ENCODE measurements around the gene SYCE3. TPM values are rescaled to one million over a fixed set of nuclear protein-coding genes. Genes with fewer than 3 reads are reported as not detected.

SYCE3 gene
- total and polyA plus RNA-seq, 9 of the 15 experiments (the other 6 are each of a cell fraction or from before 2014, with no cell fraction given): 0.56 TPM; not detected in 8

DNA sequence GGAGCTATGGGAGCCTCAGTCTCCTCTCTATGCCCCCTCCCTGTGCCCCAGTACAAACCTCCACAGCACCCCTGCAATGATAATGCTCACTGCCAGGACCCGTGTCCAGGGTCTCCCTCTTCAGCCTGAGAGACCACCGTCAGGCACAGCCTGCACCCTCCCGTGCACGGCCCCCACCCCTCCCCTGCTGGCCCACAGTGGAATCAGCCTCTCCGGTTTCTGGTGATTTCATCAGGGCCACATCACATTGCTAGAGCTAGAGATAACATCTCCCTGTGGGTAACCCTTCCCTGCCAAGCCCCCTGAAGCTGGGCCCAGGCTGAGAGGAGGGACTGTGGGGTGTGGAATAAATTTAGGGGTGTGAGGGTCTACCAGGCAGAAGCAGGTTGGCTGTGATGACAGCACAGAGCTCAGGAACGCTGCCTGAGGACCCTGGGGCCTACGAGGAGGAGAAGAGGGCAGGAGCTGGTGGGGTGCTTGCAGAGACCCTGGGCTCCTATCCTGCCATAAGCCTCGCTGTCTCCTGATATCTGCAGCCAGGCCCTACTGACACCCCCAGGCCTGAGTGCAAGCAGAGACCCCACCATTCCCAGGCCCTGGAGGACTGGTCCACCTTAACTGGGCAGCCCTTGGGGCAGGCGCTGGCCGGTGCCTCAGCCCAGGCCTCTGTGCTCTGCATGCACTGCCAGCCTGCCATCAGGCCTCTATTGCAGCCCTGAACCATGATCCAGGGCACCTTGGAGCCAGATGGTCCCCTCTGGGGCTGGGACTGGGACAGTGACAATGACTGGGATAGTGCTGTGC lies 17.0 kb downstream of the SYCE3 start, which contains the start of gene KLHDC7B (continued):
- TF ChIP-seq MAZ (CRISPR knock-in tag; conservative IDR thresholded peaks at IDR 0.05 in 1 of 2, IDR thresholded peaks at IDR 0.05 in 1 of 2) (peak; percentile 62 to 91; a peak in 3 of 4 replicates), ZNF589 (CRISPR knock-in tag; IDR thresholded peaks at IDR 0.05; ENCODE audit: low read depth) (peak; percentile 78), SAP30 (IDR thresholded peaks at IDR 0.05; ENCODE audit: borderline replicate concordance, insufficient read depth, low read depth, low read length, poor library complexity, severe bottlenecking) (no peak), TSC22D4 (tag; IDR thresholded peaks at IDR 0.05) (no peak), PTRF (tag; IDR thresholded peaks at IDR 0.05) (no peak), CEBPB (tag; IDR thresholded peaks at IDR 0.05) (no peak), ZNF57 (CRISPR knock-in tag; IDR thresholded peaks at IDR 0.05) (no peak), ZNF444 (CRISPR knock-in tag; IDR thresholded peaks at IDR 0.05) (no peak), U2AF2 (optimal IDR thresholded peaks at IDR 0.05; ENCODE audit: low read depth, low read length) (no peak), RBM25 (IDR thresholded peaks at IDR 0.05; ENCODE audit: low read depth, low read length, severe bottlenecking) (no peak), CTBP1 (IDR thresholded peaks at IDR 0.05; ENCODE audit: borderline replicate concordance) (0 out of 2 replicates have a peak, but pooled peaks have one; percentile 29), FOXJ3 (CRISPR knock-in tag; IDR thresholded peaks at IDR 0.05) (no peak), ETS2 (tag; IDR thresholded peaks at IDR 0.05; ENCODE audit: borderline replicate concordance, poor library complexity, severe bottlenecking) (no peak), NFRKB (IDR thresholded peaks at IDR 0.05; ENCODE audit: low read depth) (peak; percentile 63; the same call in 1 of the 2 replicates), MTF1 (CRISPR knock-in tag; IDR thresholded peaks at IDR 0.05; ENCODE audit: borderline replicate concordance) (no peak), ARID3B (CRISPR knock-in tag; IDR thresholded peaks at IDR 0.05; ENCODE audit: borderline replicate concordance) (no peak), ZNF695 (CRISPR knock-in tag; IDR thresholded peaks at IDR 0.05) (no peak), JUN (IDR thresholded peaks at IDR 0.05; ENCODE audit: borderline replicate concordance, low read depth, low read length) (peak; percentile 35; the same call in 1 of the 2 replicates), JUN (CRISPR knock-in tag; IDR thresholded peaks at IDR 0.05; ENCODE audit: borderline replicate concordance) (no peak)
- TF ChIP-seq, protein P1, sequence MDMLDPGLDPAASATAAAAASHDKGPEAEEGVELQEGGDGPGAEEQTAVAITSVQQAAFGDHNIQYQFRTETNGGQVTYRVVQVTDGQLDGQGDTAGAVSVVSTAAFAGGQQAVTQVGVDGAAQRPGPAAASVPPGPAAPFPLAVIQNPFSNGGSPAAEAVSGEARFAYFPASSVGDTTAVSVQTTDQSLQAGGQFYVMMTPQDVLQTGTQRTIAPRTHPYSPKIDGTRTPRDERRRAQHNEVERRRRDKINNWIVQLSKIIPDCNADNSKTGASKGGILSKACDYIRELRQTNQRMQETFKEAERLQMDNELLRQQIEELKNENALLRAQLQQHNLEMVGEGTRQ (CRISPR knock-in tag; IDR thresholded peaks at IDR 0.05): no peak
- TF ChIP-seq, protein P2, sequence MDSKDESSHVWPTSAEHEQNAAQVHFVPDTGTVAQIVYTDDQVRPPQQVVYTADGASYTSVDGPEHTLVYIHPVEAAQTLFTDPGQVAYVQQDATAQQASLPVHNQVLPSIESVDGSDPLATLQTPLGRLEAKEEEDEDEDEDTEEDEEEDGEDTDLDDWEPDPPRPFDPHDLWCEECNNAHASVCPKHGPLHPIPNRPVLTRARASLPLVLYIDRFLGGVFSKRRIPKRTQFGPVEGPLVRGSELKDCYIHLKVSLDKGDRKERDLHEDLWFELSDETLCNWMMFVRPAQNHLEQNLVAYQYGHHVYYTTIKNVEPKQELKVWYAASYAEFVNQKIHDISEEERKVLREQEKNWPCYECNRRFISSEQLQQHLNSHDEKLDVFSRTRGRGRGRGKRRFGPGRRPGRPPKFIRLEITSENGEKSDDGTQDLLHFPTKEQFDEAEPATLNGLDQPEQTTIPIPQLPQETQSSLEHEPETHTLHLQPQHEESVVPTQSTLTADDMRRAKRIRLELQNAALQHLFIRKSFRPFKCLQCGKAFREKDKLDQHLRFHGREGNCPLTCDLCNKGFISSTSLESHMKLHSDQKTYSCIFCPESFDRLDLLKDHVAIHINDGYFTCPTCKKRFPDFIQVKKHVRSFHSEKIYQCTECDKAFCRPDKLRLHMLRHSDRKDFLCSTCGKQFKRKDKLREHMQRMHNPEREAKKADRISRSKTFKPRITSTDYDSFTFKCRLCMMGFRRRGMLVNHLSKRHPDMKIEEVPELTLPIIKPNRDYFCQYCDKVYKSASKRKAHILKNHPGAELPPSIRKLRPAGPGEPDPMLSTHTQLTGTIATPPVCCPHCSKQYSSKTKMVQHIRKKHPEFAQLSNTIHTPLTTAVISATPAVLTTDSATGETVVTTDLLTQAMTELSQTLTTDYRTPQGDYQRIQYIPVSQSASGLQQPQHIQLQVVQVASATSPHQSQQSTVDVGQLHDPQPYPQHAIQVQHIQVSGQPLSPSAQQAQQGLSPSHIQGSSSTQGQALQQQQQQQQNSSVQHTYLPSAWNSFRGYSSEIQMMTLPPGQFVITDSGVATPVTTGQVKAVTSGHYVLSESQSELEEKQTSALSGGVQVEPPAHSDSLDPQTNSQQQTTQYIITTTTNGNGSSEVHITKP (IDR thresholded peaks at IDR 0.05; ENCODE audit: partially characterized antibody): peak; percentile 71

Measured in K562 (cell line).